ENCODE results near the gene ABCC2.
A peak's percentile ranks its signal among the peaks of the same experiment; 100 is the strongest.

The ABCC2 gene

GRCh38 chr10:99765672-99766301, 16.7 kb upstream of the ABCC2 start:
- no peak for TF ChIP-seq CEBPB (IDR thresholded peaks at IDR 0.05)
- 0 out of 2 replicates have a peak, but pooled peaks have one; percentile 12 for TF ChIP-seq CREB1 (IDR thresholded peaks at IDR 0.05; ENCODE audit: low read depth)
- TF ChIP-seq NFIC (IDR thresholded peaks at IDR 0.05), result no peak
- no peak for TF ChIP-seq USF1 (IDR thresholded peaks at IDR 0.05)

- TF ChIP-seq, protein P1, sequence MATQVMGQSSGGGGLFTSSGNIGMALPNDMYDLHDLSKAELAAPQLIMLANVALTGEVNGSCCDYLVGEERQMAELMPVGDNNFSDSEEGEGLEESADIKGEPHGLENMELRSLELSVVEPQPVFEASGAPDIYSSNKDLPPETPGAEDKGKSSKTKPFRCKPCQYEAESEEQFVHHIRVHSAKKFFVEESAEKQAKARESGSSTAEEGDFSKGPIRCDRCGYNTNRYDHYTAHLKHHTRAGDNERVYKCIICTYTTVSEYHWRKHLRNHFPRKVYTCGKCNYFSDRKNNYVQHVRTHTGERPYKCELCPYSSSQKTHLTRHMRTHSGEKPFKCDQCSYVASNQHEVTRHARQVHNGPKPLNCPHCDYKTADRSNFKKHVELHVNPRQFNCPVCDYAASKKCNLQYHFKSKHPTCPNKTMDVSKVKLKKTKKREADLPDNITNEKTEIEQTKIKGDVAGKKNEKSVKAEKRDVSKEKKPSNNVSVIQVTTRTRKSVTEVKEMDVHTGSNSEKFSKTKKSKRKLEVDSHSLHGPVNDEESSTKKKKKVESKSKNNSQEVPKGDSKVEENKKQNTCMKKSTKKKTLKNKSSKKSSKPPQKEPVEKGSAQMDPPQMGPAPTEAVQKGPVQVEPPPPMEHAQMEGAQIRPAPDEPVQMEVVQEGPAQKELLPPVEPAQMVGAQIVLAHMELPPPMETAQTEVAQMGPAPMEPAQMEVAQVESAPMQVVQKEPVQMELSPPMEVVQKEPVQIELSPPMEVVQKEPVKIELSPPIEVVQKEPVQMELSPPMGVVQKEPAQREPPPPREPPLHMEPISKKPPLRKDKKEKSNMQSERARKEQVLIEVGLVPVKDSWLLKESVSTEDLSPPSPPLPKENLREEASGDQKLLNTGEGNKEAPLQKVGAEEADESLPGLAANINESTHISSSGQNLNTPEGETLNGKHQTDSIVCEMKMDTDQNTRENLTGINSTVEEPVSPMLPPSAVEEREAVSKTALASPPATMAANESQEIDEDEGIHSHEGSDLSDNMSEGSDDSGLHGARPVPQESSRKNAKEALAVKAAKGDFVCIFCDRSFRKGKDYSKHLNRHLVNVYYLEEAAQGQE (IDR thresholded peaks at IDR 0.05; ENCODE audit: low read depth), result no peak
- TF ChIP-seq YY1 (IDR thresholded peaks at IDR 0.05; ENCODE audit: low read depth) (no peak), EP300 (IDR thresholded peaks at IDR 0.05; ENCODE audit: borderline replicate concordance) (no peak)
Measured at GRCh38 chr10:99766302-99766681, 16.1 kb upstream of the ABCC2 start.

- TF ChIP-seq NFIC (IDR thresholded peaks at IDR 0.05) (no peak), ZBTB7A (IDR thresholded peaks at IDR 0.05; ENCODE audit: low read depth) (no peak), FOXM1 (IDR thresholded peaks at IDR 0.05; ENCODE audit: borderline replicate concordance, low read depth) (no peak), YY1 (IDR thresholded peaks at IDR 0.05; ENCODE audit: low read depth) (no peak), TEAD4 (IDR thresholded peaks at IDR 0.05) (no peak), TCF12 (IDR thresholded peaks at IDR 0.05; ENCODE audit: low read depth) (no peak), USF1 (IDR thresholded peaks at IDR 0.05) (no peak), RAD21 (IDR thresholded peaks at IDR 0.05; ENCODE audit: low read depth) (no peak), TAF1 (IDR thresholded peaks at IDR 0.05; ENCODE audit: low read depth) (no peak), EGR1 (IDR thresholded peaks at IDR 0.05) (no peak), EP300 (IDR thresholded peaks at IDR 0.05; ENCODE audit: borderline replicate concordance) (no peak), CEBPB (IDR thresholded peaks at IDR 0.05) (no peak), CREB1 (IDR thresholded peaks at IDR 0.05; ENCODE audit: low read depth) (no peak)
- TF ChIP-seq, protein P1 (IDR thresholded peaks at IDR 0.05; ENCODE audit: low read depth), result no peak
- TF ChIP-seq, protein P2, sequence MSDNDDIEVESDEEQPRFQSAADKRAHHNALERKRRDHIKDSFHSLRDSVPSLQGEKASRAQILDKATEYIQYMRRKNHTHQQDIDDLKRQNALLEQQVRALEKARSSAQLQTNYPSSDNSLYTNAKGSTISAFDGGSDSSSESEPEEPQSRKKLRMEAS (IDR thresholded peaks at IDR 0.05), result no peak
Measured at GRCh38 chr10:99767901-99768300, 14.5 kb upstream of the ABCC2 start.

- no peak for TF ChIP-seq TCF12 (IDR thresholded peaks at IDR 0.05; ENCODE audit: low read depth)
- TF ChIP-seq, protein P2 (IDR thresholded peaks at IDR 0.05), result no peak
- no peak for TF ChIP-seq YY1 (IDR thresholded peaks at IDR 0.05; ENCODE audit: low read depth)
- TF ChIP-seq CREB1 (IDR thresholded peaks at IDR 0.05; ENCODE audit: low read depth), result no peak
- TF ChIP-seq ZBTB7A (IDR thresholded peaks at IDR 0.05; ENCODE audit: low read depth), result no peak
- TF ChIP-seq CEBPB (IDR thresholded peaks at IDR 0.05), result no peak
- no peak for TF ChIP-seq USF1 (IDR thresholded peaks at IDR 0.05)
- TF ChIP-seq, protein P1 (IDR thresholded peaks at IDR 0.05; ENCODE audit: low read depth), result no peak
- no peak for TF ChIP-seq NFIC (IDR thresholded peaks at IDR 0.05)
- no peak for TF ChIP-seq RAD21 (IDR thresholded peaks at IDR 0.05; ENCODE audit: low read depth)
Measured at GRCh38 chr10:99768556-99768955, 13.9 kb upstream of the ABCC2 start.
